K562 (cell line): ENCODE results near the gene IMPG1. TPM values are rescaled to one million over a fixed set of nuclear protein-coding genes. Genes with fewer than 3 reads are reported as not detected.

Experiments used
- ARID4B ChIP-seq: sonication (generic); formaldehyde crosslinking; IDR thresholded peaks from 2 replicates; pipeline ENCODE4 v1.8.0; 2022; ENCODE audit warnings: mild to moderate bottlenecking, missing genetic modification reagents
- CHD4 ChIP-seq: fragments of 200-600 bp; sonication (generic); IDR thresholded peaks from 3 replicates; pipeline ENCODE4 v1.6.1; 2012; ENCODE audit warnings: low read depth, mild to moderate bottlenecking, mixed read lengths, low read length, inconsistent platforms; ENCODE audit not compliant: insufficient read depth, insufficient replicate concordance, poor library complexity, severe bottlenecking
- HSF4 ChIP-seq: fragments of 250-450 bp; sonication (Bioruptor Pico); IDR thresholded peaks from 2 replicates; pipeline ENCODE4 v2.1.2; 2022; ENCODE audit warnings: mild to moderate bottlenecking, moderate library complexity, borderline replicate concordance
- MAFF ChIP-seq: IDR thresholded peaks from 2 replicates; pipeline ENCODE4 v1.6.1; 2012; ENCODE audit warnings: low read length, improper control_type of control experiment
- MTA3 ChIP-seq: fragments of 450-650 bp; formaldehyde crosslinking; IDR thresholded peaks from 2 replicates; pipeline ENCODE4 v1.6.1; 2017; ENCODE audit warnings: mild to moderate bottlenecking, borderline replicate concordance
- NR4A1 ChIP-seq, 2 experiments: fragments of 250-450 bp in 1 of 2; fragments of 450-650 bp in 1 of 2; sonication (Bioruptor Pico) in 1 of 2; IDR thresholded peaks; 2 replicates each; pipeline versions ENCODE4 v1.4.0 to v1.6.1; 2016 to 2020; ENCODE audit warnings: mild to moderate bottlenecking in 2 of 2, missing compliant biosample characterization in 1 of 2, missing genetic modification characterization in 1 of 2, moderate library complexity in 1 of 2
- PCBP1 ChIP-seq: fragments of 200-400 bp; formaldehyde crosslinking; IDR thresholded peaks from 2 replicates; pipeline ENCODE4 v1.6.1; 2018; ENCODE audit warnings: mild to moderate bottlenecking, low read depth, low read length; ENCODE audit not compliant: poor library complexity, severe bottlenecking
- TRIM24 ChIP-seq, 2 experiments: fragments of 450-650 bp; IDR thresholded peaks; 2 replicates each; pipeline ENCODE4 v1.6.1; 2016
- ZFP91 ChIP-seq: sonication (generic); formaldehyde crosslinking; IDR thresholded peaks from 2 replicates; pipeline ENCODE4 v1.8.0; 2022; ENCODE audit warnings: mild to moderate bottlenecking, missing genetic modification reagents
- ZNF3 ChIP-seq: fragments of 250-450 bp; sonication (Bioruptor Pico); IDR thresholded peaks from 2 replicates; pipeline ENCODE4 v1.5.0; 2021; ENCODE audit warnings: mild to moderate bottlenecking, moderate library complexity
- ZNF316 ChIP-seq: fragments of 450-650 bp; IDR thresholded peaks from 2 replicates; pipeline ENCODE4 v1.6.1; 2016
- ZNF655 ChIP-seq: fragments of 250-450 bp; sonication (Bioruptor Pico); IDR thresholded peaks from 2 replicates; pipeline ENCODE4 v1.5.0; 2021
- polyA plus RNA-seq, 8 experiments: library from polyadenylated mRNA; depleted of rRNA in 4 of 8; stranded (reverse) in 5 of 8; unstranded in 3 of 8; fragments of >200 nt; fragmentation: Nextera tagmentation in 2 of 8; fragmentation: Illumina TruSeq in 1 of 8; extraction: Ambion mirVana in 2 of 8; extraction: Trizol in 1 of 8; gene quantifications; 2 replicates each; pipeline versions ENCODE4 v1.2.1 to v1.2.3, GENCODE V29; 2011 to 2014; ENCODE audit warnings: inconsistent platforms in 1 of 8, missing spikeins in 1 of 8
- total RNA-seq, 7 experiments: library from RNA; depleted of rRNA in 6 of 7; stranded (reverse); fragments of >200 nt in 6 of 7; fragmentation: Illumina TruSeq in 2 of 7; extraction: Trizol in 2 of 7; gene quantifications; 2 replicates each; pipeline versions ENCODE4 v1.2.1 to v1.2.3, GENCODE V29; 2011 to 2021; ENCODE audit warnings: low replicate concordance in 1 of 7
- TF ChIP-seq, protein P1 (sequence below): sonication (generic); formaldehyde crosslinking; IDR thresholded peaks from 2 replicates; pipeline ENCODE4 v1.8.1; 2023; ENCODE audit warnings: mild to moderate bottlenecking, missing genetic modification reagents
- TF ChIP-seq, protein P2 (sequence below): fragments of 450-650 bp; formaldehyde crosslinking; conservative IDR thresholded peaks from 2 replicates; pipeline ENCODE4 v1.4.0; 2022; ENCODE audit warnings: mild to moderate bottlenecking, missing genetic modification characterization
- TF ChIP-seq, protein P3 (sequence below): sonication (generic); formaldehyde crosslinking; IDR thresholded peaks from 2 replicates; pipeline ENCODE4 v1.8.0; 2022; ENCODE audit warnings: missing genetic modification reagents, mild to moderate bottlenecking, borderline replicate concordance

IMPG1 gene
- total and polyA plus RNA-seq, 9 of the 15 experiments (the other 6 are each of a cell fraction or from before 2014, with no cell fraction given): not detected

DNA sequence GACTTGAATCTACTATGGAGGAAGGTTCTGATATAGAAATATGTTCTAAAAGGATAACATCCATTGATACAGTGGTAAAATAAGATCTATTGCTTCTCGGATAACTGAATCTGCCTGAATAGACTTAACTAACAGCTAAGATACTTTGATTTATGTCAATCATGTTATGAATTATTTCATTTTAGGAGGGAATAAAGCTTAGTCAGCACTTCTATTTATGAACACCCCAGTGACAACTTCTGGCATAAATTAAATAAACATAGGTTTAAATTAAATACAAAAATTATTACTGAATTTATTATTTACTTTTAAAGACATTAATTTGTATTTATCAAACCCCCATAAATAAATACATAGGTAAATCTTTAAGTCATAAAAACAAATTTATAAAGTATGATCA is 69.3 kb downstream of the IMPG1 start (continued):
- no peak for TF ChIP-seq PCBP1
- TF ChIP-seq TRIM24 (IDR thresholded peaks at IDR 0.05): no peak
- TF ChIP-seq ZNF3 (CRISPR knock-in tag): no peak
- TF ChIP-seq ARID4B: no peak
- no peak for TF ChIP-seq NR4A1 (CRISPR knock-in tag; IDR thresholded peaks at IDR 0.05)
- TF ChIP-seq NR4A1 (tag; IDR thresholded peaks at IDR 0.05): no peak
- TF ChIP-seq HSF4 (CRISPR knock-in tag): no peak
- no peak for TF ChIP-seq CHD4
- TF ChIP-seq, protein P1, sequence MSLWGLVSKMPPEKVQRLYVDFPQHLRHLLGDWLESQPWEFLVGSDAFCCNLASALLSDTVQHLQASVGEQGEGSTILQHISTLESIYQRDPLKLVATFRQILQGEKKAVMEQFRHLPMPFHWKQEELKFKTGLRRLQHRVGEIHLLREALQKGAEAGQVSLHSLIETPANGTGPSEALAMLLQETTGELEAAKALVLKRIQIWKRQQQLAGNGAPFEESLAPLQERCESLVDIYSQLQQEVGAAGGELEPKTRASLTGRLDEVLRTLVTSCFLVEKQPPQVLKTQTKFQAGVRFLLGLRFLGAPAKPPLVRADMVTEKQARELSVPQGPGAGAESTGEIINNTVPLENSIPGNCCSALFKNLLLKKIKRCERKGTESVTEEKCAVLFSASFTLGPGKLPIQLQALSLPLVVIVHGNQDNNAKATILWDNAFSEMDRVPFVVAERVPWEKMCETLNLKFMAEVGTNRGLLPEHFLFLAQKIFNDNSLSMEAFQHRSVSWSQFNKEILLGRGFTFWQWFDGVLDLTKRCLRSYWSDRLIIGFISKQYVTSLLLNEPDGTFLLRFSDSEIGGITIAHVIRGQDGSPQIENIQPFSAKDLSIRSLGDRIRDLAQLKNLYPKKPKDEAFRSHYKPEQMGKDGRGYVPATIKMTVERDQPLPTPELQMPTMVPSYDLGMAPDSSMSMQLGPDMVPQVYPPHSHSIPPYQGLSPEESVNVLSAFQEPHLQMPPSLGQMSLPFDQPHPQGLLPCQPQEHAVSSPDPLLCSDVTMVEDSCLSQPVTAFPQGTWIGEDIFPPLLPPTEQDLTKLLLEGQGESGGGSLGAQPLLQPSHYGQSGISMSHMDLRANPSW (CRISPR knock-in tag): no peak
- TF ChIP-seq, protein P2, sequence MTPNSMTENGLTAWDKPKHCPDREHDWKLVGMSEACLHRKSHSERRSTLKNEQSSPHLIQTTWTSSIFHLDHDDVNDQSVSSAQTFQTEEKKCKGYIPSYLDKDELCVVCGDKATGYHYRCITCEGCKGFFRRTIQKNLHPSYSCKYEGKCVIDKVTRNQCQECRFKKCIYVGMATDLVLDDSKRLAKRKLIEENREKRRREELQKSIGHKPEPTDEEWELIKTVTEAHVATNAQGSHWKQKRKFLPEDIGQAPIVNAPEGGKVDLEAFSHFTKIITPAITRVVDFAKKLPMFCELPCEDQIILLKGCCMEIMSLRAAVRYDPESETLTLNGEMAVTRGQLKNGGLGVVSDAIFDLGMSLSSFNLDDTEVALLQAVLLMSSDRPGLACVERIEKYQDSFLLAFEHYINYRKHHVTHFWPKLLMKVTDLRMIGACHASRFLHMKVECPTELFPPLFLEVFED (CRISPR knock-in tag): no peak
- peak; percentile 84 for TF ChIP-seq MAFF
- no peak for TF ChIP-seq ZFP91 (CRISPR knock-in tag)
- TF ChIP-seq, protein P3, sequence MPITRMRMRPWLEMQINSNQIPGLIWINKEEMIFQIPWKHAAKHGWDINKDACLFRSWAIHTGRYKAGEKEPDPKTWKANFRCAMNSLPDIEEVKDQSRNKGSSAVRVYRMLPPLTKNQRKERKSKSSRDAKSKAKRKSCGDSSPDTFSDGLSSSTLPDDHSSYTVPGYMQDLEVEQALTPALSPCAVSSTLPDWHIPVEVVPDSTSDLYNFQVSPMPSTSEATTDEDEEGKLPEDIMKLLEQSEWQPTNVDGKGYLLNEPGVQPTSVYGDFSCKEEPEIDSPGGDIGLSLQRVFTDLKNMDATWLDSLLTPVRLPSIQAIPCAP (CRISPR knock-in tag): no peak
- TF ChIP-seq MTA3: no peak
- TF ChIP-seq ZNF655 (CRISPR knock-in tag): no peak
- peak; percentile 82 for TF ChIP-seq ZNF316
